Activated CD8-positive, alpha-beta memory T cell treated with anti-CD3 and anti-CD28 coated beads, Interleukin-2, amount 50 U/mL, for 1 hour (primary cell): ENCODE results near the gene MICAL1.

Source experiments
- DNase-seq: peaks from one replicate; pipeline ENCODE4 v3.0.0-alpha.2; 2020; ENCODE audit errors: extremely low read depth

The MICAL1 gene

DNA sequence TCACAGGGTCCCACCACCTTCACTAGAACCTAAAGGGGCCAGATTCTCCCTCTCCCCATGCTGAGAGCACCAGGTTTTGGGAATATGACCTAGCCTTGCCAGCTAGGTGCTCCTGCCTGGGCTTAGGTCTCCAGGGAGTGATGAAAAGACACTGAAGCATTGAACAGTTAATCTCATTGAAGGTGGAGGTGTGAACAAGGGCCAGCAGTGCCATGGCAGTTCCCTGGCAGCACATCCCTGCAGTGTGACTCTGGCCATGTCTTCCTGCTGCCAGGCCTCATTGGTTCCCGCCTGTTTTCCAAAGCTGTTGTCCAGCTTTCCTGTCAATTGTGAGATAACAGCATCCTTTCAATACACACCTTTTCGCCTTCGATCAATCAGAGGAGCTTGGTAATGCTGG is 26.1 kb downstream of the MICAL1 start:
- DNase-seq = no peak

DNA sequence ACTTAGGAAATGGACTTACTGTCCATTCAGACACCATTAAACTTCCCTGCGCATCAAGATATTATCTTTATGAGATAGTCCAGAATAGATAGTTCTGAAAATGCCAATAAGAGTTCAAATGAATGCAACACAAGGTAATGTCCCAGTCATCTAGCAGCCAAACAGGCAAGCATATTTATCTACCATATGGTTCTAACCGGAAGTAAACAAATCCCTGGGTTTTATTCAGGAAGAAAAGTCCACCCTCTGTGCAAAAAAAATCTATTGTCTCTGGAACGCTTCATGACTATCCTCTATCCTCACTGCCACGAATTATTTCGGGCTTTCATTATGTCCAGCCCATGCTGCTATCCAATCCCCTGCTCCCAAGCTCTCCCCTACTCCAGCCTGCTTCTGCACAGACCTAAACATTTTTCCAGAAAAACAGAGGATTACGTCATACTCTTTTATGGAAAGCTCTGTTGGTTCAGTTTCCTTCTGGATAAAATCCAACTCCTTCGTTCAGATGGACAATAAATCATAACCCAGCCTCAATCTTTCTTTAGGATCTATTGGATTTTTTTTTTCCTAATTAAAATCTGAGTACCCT is 26.6 kb downstream of the MICAL1 start:
- DNase-seq = no peak

DNA sequence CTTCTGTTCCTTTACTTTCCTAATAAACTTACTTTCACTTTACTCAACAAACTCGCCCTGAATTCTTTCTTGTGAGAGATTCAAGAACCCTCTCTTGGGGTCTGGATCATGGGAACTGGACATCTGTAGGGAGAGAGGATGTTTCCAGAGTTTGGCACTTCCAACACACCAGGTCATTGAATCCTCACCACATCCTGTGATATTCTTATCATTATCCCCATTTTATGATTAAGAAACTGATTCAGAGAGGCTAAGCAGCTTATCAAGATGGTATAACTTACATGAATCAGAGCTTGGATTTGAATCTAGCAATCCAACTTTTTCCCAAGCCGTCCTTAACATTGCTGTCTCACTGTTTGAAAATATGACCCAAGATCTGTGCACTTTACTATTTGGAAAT is 30.6 kb downstream of the MICAL1 start:
- no peak for DNase-seq

DNA sequence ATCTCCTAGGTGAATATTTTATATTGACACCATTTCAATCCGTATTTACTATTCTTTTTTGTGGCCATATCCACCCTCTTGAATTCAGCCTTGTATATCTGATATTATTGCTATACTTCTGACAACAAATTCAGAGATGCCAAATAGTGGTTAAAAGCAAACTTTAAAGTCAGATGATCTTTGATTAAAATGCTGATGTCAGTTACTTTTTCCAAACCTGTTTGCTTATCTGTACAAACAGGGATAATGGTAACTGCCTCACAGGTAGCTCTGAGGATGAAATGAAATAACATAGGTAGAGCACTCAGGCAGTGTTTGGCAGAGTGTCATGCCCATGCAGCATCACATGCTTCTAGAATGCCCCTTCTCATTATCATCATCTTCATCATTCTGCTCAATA is 34.4 kb downstream of the MICAL1 start:
- DNase-seq = no peak

GRCh38 chr6:109420751-109421150 is 34.8 kb downstream of the MICAL1 start:
- DNase-seq = no peak

DNA sequence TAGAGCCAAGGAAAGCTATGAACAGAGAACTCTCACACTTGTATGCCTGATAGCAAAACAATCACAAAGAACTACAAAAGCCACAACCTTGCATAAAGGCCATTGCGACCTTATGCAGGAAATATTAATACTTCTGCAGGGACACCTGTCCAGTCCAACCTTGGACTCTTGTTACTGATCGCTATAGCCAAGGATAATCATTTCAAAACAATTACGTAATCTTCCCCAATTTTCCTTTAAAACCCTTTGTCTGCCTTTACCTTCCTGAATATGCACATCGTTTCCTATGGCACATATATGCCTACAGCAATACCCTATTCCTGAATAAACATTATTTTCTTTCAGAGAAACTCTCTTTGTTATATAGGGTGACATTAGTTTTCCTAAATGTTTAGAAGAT is 37.9 kb downstream of the MICAL1 start:
- no peak for DNase-seq

DNA sequence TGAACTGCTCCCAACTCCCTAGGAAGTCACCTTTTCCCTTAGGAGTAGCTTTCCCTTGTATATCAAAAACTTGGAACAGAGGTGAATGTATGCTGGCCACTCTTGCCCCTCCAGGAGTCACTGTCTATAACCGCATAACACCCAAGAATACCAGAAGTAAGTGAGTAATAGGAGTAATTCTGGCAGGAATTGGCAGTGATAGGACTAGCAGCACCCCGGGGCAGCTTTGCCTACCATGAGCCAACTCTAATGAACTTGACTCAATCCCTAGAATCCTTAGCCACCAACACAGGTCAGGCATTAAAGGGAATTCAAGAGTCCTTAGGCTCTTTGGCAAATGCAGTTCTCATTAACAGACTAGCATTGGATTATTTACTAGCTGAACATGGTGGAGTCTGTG is 44.5 kb downstream of the MICAL1 start:
- DNase-seq = no peak

GRCh38 chr6:109406196-109406595 is 49.4 kb downstream of the MICAL1 start:
- no peak for DNase-seq

DNA sequence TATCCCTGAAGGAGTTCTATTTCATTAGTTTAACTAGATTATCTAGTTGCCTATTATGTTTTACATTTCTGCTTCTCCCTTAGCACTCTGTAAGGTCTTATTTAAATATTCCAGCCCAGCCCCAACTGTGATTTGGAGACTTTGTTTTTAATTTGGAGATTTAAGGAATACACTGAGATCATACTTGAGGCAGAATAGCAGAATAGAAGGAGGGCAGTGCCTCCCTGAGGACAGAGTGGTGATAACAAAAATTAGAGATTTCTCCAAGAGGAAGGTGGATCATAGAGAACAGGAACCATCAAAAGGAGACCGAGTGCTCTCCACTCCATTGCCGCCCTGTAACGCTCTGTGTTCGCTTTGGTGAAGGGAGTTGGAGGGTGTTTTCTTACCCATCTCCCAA is 58.6 kb downstream of the MICAL1 start:
- no peak for DNase-seq

DNA sequence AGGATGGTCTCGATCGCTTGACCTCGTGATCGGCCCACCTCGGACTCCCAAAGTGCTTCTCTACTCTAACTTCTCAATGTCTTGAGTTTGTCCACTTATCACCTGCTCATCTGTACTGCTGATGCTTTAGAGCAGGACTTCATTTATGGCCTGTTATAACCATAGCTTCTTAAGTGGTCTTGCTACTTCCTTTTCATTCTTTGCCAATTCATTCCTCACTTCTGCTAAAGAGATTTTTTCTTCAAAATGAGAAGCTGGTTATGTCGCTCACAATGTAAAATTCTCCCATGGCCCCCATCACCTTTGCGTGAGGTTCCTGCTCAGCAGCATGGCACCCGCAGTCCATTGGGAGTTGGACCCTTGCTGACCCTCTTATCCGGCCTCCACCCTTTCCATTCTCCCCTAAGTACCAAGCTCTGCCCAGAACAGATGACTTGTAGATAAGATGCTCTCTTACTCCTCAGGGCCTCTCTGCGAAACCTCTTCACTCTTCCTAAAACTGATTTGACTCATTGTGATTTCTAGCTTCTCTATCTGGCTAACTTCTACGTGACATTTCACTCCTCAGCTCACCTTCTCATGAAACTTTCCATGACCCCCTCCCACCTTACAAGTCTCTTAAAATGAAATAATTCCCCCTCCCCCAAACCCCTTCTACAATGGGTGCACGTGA is 59.4 kb downstream of the MICAL1 start:
- no peak for DNase-seq
